HAP-1 (cell line): ENCODE data around the gene HNRNPA3.
"Not testable (repeated sequence)": the region's sequence is repeated elsewhere in the genome, so short reads cannot be mapped to it uniquely, and the experiment has no call there.

Experiments
- DNase-seq, 2 experiments: peaks; one replicate each; pipeline ENCODE4 v3.0.0-alpha.2; 2016 to 2020; ENCODE audit warnings: low spot score in 2 of 2
- H3K27me3 ChIP-seq: fragments of 250-450 bp; sonication (Bioruptor Pico); 2 replicates; pipeline ENCODE4 v1.5.1; 2020; ENCODE audit warnings: low read depth, mild to moderate bottlenecking, moderate library complexity
- H3K36me3 ChIP-seq: fragments of 250-450 bp; sonication (Bioruptor Pico); replicated peaks from 2 replicates; pipeline ENCODE4 v1.5.1; 2020; ENCODE audit warnings: mild to moderate bottlenecking
- H3K4me1 ChIP-seq: fragments of 250-450 bp; sonication (Bioruptor Pico); 2 replicates; pipeline ENCODE4 v1.5.1; 2020; ENCODE audit warnings: mild to moderate bottlenecking
- H3K4me3 ChIP-seq: fragments of 250-450 bp; sonication (Bioruptor Pico); 2 replicates; pipeline ENCODE4 v1.5.1; 2020; ENCODE audit warnings: mild to moderate bottlenecking, moderate library complexity
- H3K9me3 ChIP-seq: fragments of 250-450 bp; sonication (Bioruptor Pico); 2 replicates; pipeline ENCODE4 v1.5.1; 2020; ENCODE audit warnings: mild to moderate bottlenecking, moderate library complexity
- in situ Hi-C: fragments of 300-500 bp; cut with MboI; formaldehyde crosslinking; loops from 3 replicates; pipeline ENCODE4 v1.14.3; 2020; ENCODE audit warnings: low sequenced_read_pairs, inconsistent platforms, mixed read lengths

HNRNPA3 gene

DNA sequence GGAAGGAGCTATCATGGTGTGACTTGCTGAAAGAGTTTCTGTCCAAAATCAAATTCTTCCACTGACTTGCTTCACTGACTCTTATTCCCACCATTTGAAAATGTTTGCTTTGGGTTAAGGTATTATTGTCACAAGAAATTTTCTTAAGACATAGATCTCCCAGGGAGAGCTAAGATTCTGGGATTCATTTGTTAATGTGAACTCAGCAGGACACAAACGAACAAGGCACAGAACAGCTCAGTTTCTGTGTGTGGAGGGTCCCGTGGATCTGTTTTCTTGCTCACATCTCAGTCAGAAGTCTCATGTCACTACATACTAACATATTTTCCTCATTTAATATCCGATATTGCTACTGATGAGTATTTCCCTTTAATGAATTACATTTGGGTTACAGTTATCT, 8.2 kb upstream of the HNRNPA3 start:
- H3K9me3 ChIP-seq: no peaks in the 10 kb centered on the region
- no peak for DNase-seq
- H3K4me3 ChIP-seq: no peak overlapping the region
- H3K36me3 ChIP-seq: no peaks in the 10 kb centered on the region
- no peaks in the 10 kb centered on the region for H3K27me3 ChIP-seq
- in situ Hi-C loops: no loop called here
- H3K4me1 ChIP-seq: peaks cover 9% of the 10 kb centered on the region; the same call in 1 of the 2 replicates

DNA sequence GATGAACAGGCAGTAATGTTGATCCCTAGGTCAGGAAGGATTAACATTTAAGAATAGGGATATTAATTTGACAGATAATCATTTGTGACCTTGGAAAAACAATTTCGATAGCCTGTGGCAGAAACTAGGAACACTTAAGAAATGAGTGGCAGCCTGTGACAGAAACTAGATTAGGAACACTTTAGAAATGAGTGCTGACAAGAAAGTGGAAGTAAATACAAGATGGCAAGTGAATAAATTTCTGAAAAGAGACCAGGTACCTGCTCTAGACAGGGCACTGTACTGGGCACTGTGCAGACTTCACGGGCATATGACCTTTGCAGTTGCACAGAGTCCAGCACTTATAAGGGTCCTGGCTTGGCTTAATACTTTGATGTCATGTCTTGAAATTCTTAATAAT, 5.5 kb upstream of the HNRNPA3 start:
- in situ Hi-C loops: no loop called here
- no peaks in the 10 kb centered on the region for H3K36me3 ChIP-seq

DNA sequence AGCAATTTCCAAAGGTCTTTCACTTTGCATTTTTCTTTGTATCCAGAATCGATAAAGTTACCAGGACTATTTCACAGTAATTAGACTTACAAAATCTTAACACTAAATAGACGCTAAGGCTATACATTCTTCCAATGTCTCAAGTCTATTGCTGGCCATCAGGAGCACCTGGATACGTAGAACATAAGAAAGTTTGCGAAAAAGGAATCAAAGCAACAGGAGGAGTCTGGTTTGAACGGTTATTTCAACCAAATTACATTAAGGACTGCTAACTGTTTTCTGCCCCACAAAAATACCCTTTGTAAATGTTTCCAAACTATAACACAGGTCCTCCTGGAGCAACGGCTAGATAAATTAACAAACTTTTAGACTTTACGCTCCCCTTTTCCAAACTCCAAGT, 1.4 kb upstream of the HNRNPA3 start:
- DNase-seq: no peak
- H3K27me3 ChIP-seq: no peaks in the 10 kb centered on the region
- H3K36me3 ChIP-seq: peaks cover 30% of the 10 kb centered on the region
- H3K9me3 ChIP-seq: no peaks in the 10 kb centered on the region
- in situ Hi-C loops: loop anchor here (5.0 kb wide), 1 partner anchor 44 kb away; no protein-coding TSS in a partner anchor
- H3K4me1 ChIP-seq: peaks cover 8% of the 10 kb centered on the region
- H3K4me3 ChIP-seq: peak overlapping the region; percentile 82

More for the DNA sequence above, 5.5 kb upstream of the HNRNPA3 start:
- H3K4me3 ChIP-seq: no peak overlapping the region
- peaks cover 9% of the 10 kb centered on the region for H3K4me1 ChIP-seq
- DNase-seq: no peak
- no peaks in the 10 kb centered on the region for H3K9me3 ChIP-seq
- no peaks in the 10 kb centered on the region for H3K27me3 ChIP-seq

DNA sequence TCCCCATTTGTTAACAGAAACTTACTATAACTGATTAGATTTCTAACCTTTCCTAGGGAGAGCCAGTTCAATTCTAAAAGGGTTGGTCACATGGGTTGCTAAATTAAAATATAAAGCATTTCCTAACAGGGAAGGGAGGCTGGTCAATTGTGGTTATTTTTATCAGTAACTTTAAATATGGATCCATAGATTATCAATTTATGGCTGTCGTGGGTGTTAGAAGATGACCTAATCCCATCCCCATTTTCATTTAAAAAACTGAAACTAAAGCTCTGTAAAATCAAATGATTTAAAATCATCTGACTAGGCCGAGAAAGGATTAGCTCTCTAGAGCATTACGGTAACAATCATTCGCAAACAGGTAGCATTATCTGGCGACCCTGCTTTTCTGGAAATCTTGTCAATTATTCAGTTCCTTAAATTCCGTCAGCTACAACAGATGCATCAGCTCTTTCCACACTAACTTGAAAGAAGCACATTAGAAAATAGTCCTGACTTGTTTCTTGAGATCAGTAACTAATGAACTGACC, 953 bp upstream of the HNRNPA3 start:
- peak overlapping the region; percentile 82 for H3K4me3 ChIP-seq
- H3K27me3 ChIP-seq: no peaks in the 10 kb centered on the region
- in situ Hi-C loops: loop anchor here (5.0 kb wide), 1 partner anchor 44 kb away; no protein-coding TSS in a partner anchor
- H3K36me3 ChIP-seq: peaks cover 35% of the 10 kb centered on the region
- H3K4me1 ChIP-seq: peaks cover 9% of the 10 kb centered on the region
- H3K9me3 ChIP-seq: no peaks in the 10 kb centered on the region
- DNase-seq: peak in 1 of 2 experiments; percentile 34

DNA sequence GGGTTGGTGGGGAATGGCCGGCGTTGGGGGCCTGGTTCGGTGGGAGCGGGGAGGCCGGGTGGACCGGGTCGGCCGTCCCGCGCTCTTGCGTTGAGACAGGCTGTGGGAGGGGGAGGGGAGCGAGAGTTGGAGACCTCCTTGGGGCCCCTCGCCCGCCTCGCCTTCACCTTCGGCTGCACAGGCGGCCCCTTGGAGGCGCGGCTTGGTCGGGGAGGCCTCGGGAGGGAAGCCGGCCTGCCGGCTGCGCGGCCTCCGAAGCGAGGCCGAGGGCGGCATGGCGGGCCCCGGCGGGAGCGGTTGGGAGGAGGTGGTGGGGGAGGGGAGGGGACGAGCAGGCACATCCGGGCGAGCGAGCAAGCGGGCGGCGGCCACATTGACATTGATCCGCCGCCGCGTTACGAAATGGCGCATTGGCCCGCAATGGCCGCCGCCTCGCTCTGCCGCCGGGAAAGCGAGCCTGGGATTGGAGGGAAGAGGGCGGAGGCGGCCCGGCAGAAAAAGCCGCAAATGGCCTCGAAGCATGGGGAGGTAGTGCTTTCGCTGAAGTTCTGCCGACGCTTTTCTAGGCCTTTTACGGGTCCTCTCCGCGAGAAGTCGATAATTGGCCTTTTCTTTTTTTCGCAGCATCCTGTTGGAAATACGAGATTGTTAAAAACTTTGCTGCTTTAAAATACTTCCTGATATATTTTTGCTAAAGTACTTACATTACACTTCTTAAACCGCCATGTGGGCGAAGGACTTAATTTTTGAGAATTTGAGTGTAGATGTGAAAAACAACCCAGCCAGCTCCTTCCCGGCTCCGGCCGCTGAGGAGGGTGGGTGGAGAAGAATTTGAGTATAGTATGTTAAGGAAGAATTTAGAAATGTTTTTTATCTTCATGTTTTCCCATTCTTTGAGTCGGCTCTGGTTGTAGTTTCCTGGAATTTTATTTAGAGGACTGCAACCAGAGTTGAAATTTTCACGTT, 580 bp downstream of the HNRNPA3 start:
- DNase-seq: peak; percentile 83 to 96
- no peaks in the 10 kb centered on the region for H3K27me3 ChIP-seq
- no peaks in the 10 kb centered on the region for H3K9me3 ChIP-seq
- peak overlapping the region; percentile 82 for H3K4me3 ChIP-seq
- H3K4me1 ChIP-seq: peaks cover 19% of the 10 kb centered on the region
- in situ Hi-C loops: loop anchor here (5.0 kb wide), 1 partner anchor 46 kb away; no protein-coding TSS in a partner anchor
- H3K36me3 ChIP-seq: peaks cover 49% of the 10 kb centered on the region

DNA sequence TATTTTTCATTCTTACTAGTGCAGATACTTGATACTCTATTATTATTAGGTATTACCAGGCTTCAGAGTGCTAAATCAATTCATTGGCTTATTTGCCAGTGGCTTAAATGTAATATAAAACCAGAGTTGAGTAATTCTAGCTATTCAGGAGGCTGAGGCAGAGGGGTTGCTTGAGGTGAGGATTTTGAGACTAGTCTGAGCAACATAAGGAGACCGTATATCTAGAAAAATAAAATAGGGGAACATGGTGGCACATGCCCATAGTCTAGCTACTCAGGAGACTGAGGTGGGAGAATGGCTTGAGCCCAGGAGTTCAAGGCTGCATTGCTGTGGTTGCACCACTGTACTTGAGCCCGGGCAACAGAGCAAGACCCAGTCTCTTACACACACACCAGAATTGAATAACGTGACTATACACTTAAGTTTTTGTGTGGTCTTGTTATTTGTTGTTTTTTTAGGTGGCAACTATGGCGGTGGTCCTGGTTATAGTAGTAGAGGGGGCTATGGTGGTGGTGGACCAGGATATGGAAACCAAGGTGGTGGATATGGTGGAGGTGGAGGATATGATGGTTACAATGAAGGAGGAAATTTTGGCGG, 4.8 kb downstream of the HNRNPA3 start:
- in situ Hi-C loops: no loop called here

DNA sequence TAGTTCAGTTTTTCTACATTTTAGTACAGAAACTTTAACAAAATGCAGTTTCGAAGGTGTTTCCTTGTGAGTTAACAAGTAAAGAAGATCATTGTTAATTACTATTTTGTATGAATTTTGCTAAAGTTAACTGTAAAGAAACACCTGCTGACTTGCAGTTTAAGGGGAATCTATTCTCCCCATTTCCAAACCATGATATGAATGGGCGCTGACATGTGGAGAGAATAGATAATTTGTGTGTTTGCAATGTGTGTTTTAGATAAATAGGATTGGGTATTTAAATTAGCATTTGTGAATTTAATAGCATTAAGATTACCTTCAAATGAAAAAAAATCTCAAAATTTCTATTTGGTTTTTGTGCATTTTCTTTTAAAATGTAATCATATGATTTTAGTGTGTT, 7.2 kb downstream of the HNRNPA3 start:
- DNase-seq, in situ Hi-C loops, H3K4me3 ChIP-seq, H3K9me3 ChIP-seq, H3K27me3 ChIP-seq: not testable (repeated sequence)
- Histone ChIP-seq H3K36me3 (peaks cover 79% of the 10 kb centered on the region), H3K4me1 (peaks cover 24% of the 10 kb centered on the region)

More for the DNA sequence above, 4.8 kb downstream of the HNRNPA3 start:
- no peak for DNase-seq
- no peak overlapping the region for H3K4me3 ChIP-seq
- no peaks in the 10 kb centered on the region for H3K9me3 ChIP-seq
- no peaks in the 10 kb centered on the region for H3K27me3 ChIP-seq
- peaks cover 26% of the 10 kb centered on the region for H3K4me1 ChIP-seq
- peaks cover 89% of the 10 kb centered on the region for H3K36me3 ChIP-seq

DNA sequence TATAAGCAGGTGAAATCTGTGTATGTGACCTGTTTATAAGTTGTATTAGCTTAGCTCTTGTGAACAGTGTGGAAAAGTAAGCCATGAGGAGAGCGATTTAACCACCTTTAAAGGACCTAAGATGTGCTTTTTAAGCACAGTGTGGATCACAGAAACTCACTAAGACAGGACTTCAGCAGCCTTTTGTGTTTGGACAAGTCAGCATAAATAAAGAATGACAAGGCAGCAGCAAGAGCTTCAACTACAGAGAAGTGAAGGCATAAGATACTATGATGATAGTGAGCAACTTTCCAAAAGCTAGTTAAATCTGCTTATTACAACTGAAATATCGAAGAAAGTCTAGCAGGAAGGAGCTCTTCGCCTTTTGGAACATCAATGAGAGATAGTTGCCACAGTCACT, 8.9 kb downstream of the HNRNPA3 start:
- in situ Hi-C loops: no loop called here
- H3K9me3 ChIP-seq: no peaks in the 10 kb centered on the region
- H3K27me3 ChIP-seq: no peaks in the 10 kb centered on the region
- peaks cover 18% of the 10 kb centered on the region for H3K4me1 ChIP-seq
- peaks cover 62% of the 10 kb centered on the region for H3K36me3 ChIP-seq
- no peak for DNase-seq
- no peak overlapping the region for H3K4me3 ChIP-seq

DNA sequence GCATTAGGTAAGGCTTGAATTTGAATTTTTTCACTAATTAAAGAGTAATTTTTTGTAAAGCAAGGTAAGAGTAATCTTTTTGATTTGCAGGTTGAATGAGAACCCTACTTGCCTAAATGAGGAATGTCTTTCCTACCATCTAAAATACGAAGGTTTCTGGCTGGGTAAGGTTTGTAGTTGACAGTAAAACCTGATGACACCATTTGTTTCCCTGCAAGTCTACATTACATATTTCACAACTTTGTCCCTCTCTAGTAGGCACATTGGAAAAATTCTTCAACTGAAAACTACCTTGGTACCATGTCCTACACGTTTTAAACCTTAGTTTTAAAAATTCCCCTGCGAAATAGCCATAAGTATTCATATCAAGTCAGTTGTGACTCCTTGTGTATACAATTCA, 9.4 kb downstream of the HNRNPA3 start:
- DNase-seq: no peak
- in situ Hi-C loops: no loop called here
- Histone ChIP-seq H3K36me3 (peaks cover 58% of the 10 kb centered on the region), H3K9me3 (no peaks in the 10 kb centered on the region), H3K4me1 (peaks cover 16% of the 10 kb centered on the region), H3K4me3 (no peak overlapping the region), H3K27me3 (no peaks in the 10 kb centered on the region)

DNA sequence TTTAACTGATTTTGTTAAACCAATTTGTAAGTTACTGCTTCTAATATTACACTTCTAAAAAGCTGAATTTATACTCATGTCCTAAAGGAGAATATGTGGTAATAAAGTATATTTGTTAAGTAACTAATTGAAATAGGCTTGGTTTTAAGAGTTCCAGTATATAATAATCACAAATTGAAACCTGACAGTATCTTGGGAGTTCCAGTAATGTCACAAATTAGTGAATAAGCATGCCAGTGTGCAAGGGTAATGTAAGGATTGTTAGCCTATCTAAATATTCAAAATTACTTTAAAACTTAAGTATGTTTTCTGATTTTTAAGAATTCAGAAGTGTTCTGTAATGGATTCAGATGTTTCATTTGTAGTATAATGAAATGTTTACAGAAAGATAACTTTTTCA, 10.8 kb downstream of the HNRNPA3 start:
- H3K9me3 ChIP-seq, H3K4me1 ChIP-seq, H3K4me3 ChIP-seq, in situ Hi-C loops, H3K27me3 ChIP-seq, DNase-seq: not testable (repeated sequence)
- H3K36me3 ChIP-seq: peaks cover 47% of the 10 kb centered on the region

DNA sequence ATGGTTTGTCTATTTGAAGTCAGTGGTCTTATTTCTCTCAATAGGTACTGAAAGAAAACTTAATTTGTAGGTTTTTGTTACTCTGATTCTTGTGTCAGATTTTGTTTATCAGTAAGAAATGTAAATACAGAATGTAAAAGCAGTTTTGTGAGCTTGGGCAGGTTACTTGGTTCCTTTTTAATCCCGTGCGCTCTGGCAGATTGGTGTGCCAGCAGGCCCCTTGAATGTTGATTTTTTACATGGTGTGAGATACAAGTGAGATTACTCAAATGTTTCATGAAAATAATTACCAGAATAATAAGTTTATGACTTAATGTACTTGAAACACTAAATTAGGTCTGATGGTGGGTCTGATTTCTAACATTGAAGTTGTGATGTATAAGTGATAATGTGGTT, 13.4 kb downstream of the HNRNPA3 start:
- no peak for DNase-seq
- in situ Hi-C loops: no loop called here
- peaks cover 43% of the 10 kb centered on the region for H3K36me3 ChIP-seq

DNA sequence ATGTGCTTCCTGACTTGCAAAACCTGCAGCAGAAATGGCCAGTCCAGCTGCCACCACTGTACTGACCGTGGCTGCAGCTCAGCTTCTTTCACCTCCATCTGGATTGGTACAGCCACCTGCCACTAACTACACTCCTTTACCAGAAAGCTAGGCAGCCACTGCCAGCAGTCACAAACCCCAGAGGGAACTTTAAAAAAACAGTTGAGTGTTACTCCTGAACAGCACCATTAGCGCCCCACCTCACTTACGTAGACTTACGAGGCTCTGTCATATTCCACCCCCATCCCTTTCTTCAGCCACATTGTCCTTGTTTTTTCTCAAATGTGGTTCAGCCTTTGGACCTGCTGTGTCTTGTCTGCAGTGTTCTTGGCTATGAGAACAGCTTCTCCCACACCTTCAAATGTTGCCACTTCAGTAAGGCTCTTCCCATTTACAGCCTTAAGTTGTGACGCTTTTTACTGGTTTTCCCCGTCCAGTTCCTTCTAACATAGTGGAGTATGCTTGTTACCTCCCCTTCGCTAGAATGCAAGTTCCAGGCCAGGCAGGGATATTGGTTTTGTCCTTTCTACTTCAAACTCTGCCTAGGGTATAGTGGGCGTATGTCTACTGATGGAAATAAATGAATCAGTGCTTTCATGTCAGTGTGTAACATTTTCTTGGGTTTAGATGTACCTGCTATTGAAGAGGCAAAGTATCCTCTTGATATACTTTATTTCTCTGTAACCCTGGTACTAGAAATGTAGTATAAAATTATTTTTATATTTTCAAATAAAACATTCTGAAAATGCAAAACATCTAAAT, 17.0 kb downstream of the HNRNPA3 start:
- Histone ChIP-seq H3K4me3 (no peak overlapping the region), H3K27me3 (no peaks in the 10 kb centered on the region), H3K9me3 (no peaks in the 10 kb centered on the region), H3K36me3 (peaks cover 56% of the 10 kb centered on the region), H3K4me1 (0 out of 2 replicates have a peak, but pooled peaks cover 4% of the 10 kb centered on the region)
- in situ Hi-C loops: no loop called here
- DNase-seq: no peak

More for the DNA sequence above, 13.4 kb downstream of the HNRNPA3 start:
- H3K9me3 ChIP-seq: no peaks in the 10 kb centered on the region
- no peaks in the 10 kb centered on the region for H3K27me3 ChIP-seq
- H3K4me3 ChIP-seq: no peak overlapping the region
- 0 out of 2 replicates have a peak, but pooled peaks cover 4% of the 10 kb centered on the region for H3K4me1 ChIP-seq

DNA sequence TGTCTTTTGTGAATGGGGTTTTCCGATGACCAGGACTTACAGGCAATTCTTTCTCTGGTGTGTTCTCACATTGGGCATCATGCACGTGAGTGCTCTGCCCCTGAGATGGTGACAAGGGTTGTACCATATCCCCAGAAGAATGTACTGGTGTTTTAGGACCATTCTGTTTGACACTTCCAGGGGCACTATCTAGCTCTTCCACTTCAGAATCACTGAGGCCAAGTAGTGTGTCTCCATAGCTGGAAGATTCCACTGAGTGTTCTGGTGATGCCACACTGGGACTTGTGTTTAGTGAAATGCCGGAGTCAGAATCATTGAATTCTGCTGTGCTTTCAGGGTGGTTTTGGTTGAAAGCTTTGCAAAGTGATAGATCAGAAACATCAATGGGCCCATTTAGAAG, 18.7 kb downstream of the HNRNPA3 start:
- H3K36me3 ChIP-seq: peaks cover 56% of the 10 kb centered on the region
- no peaks in the 10 kb centered on the region for H3K9me3 ChIP-seq
- H3K4me1 ChIP-seq: 0 out of 2 replicates have a peak, but pooled peaks cover 4% of the 10 kb centered on the region
- DNase-seq: no peak
- no peak overlapping the region for H3K4me3 ChIP-seq
- no peaks in the 10 kb centered on the region for H3K27me3 ChIP-seq
- in situ Hi-C loops: no loop called here
